Stimulated activated CD4-positive, alpha-beta T cell treated with anti-CD3 and anti-CD28 coated beads, TNF-alpha, amount 100 ng/mL, for 1 hour (primary cell): ENCODE data around the gene CEACAM16.
"Not testable (repeated sequence)": the region's sequence is repeated elsewhere in the genome, so short reads cannot be mapped to it uniquely, and the experiment has no call there.

ENCODE experiments used
- DNase-seq, 3 donors: peaks; one replicate each; pipeline ENCODE4 v3.0.0-alpha.2; 2020; ENCODE audit warnings: low read depth in 3 of 3, low spot score in 1 of 3

CEACAM16 gene

DNA sequence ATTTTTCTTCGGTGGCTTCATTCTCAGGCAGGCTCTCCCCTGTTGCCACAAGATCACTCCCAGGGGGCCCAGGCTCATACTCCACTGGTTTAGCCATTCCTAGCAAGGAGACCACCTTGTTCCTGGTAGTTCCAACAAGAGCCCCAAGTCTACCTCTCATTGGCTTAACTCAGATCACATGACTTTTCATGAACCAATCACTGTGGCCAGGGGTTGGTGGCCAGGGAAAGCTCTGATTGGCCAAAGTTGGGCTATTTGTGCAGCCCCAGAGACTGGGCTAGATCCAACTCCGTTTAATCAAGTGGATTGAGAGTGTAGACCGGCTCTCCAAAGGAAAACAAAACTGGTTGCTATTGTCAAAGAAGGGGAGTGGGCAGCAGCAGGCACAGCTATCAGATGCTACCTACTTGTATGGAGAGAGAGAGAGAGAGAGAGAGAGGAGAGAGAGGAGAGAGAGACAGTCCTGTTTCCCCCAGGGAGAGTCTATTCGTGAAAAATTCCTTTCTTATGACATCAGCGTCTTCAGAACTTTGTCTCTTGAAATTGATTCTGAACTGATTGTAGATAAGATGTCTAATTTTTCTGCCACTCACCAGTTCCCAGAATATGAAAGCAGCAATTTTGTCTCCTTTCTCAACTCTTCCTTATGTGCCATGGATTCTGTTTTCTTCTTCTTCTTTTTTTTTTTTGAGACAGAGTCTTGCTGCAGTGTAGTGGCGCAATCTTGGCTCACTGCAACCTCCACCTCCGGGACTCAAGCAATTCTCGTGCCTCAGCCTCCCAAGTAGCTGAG, 21.7 kb upstream of the CEACAM16 start:
- no peak for DNase-seq

- no peak for DNase-seq
Measured at GRCh38 chr19:44680536-44680935, 18.4 kb upstream of the CEACAM16 start.

DNA sequence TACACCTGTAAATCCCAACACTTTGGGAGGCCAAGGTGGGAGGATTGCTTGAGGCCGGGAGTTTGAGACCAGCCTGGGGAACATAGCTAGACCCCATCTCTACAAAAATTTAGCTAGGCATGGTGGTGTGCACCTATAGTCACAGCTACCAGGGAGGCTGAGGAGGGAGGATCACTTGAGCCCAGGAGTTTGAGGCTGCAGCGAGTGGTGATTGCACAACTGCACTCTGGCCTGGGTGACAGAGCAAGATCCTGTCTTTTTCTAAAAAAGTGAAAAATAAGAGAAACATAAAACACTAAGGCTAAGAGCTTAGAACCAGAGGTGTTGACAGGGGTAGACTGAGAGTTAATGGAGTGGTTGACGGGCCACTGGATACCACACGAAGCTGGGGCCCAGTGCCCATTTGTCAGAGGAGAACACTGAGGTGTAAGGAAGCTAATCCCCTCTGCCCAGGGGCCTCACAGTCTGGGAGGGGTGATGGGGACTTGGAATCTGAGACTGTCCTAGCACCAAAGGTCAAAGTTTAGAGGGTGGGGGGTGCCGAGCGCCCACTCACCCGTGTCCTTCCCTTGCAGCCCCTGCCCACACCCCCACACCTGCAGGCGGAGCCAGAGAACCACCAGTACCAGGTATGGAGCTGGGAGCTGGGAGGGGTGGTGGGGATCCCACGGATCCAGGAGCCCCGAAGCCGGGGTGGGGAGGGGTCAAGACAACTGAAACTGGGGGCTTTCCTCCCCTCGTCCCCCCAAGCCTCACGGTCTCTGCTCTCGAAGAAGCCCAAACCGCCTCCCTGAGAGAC, 16.8 kb upstream of the CEACAM16 start:
- DNase-seq: no peak

DNA sequence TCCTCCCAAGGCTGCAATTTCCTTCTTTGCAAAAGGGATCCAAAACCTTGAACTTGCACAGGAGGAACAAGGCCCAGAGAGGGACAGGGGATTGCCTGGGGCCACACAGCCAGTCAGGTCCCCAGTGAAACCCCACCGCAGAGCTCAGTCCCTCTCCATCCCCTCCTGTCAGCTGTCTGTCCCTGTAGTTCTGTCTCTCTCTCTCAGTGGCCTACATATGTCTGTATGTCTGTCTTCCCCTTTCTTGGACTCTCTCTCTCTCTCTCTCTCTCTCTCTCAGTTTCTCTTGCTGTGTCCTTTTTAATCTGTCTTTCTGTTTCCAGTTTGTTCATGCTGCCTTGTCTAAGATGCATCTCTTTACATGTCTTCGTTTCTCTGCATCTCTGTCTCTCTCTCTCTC, 16.1 kb upstream of the CEACAM16 start:
- no peak for DNase-seq

DNA sequence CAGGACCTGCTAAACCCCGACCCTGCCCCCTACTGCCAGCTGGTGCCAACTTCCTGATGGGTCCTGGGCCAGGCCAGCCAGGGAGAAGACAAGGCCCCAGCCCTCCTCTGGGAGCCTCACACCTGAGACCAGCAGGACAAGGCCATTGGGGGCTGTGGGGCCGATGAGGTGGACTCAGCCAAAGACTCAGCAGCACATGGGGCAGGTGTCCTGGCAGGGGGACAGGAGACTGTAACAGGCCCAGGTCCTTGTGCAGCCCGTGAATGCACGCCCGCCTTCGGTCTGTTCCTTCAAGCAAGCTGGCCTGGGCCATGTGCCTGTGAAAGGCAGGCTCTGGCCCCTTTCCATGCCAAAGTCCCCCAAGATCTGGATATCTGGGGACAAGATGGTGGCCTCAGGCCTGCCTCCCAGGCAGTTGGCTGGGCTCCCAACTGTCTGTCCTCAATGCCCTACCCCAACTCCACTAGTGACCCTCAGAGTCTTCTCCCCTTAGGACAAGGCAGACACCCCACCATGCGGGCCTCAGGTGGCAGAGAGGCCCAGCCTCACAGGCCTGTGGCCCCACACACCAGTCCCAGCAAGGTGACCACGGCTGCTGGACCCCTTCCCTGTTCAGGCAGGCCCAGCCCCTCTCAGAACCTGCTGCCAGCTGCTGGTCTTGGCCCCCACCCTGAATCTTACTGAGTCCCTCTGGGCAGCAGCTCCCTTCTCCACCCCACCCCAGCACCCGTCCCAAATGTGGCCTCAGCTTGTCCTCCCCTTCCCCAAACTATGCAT, 15.3 kb upstream of the CEACAM16 start:
- no peak for DNase-seq

DNA sequence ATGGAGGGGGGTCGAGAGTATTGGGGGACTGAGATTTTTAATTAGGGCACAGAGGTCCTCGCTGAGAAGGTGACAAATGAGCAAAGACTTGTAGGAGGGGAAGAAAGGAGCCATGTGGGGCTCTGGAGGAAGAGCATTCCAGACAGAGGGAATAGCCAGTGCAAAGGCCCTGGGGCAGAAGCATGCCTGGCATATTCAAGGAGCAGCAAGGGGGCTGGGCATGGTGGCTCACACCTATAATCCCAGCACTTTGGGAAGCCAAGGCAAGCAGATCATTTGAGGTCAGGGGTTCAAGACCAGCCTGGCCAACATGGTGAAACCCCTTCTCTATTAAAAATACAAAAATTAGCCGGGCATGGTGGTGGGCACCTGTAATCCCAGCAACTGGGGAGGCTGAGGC, 14.6 kb upstream of the CEACAM16 start:
- DNase-seq: not testable (repeated sequence)

- DNase-seq: no peak
Measured at GRCh38 chr19:44684892-44685863, 13.8 kb upstream of the CEACAM16 start.

GRCh38 chr19:44685877-44686276, 13.1 kb upstream of the CEACAM16 start:
- no peak for DNase-seq

- DNase-seq: no peak
Measured at GRCh38 chr19:44686896-44687295, 12.1 kb upstream of the CEACAM16 start.

DNA sequence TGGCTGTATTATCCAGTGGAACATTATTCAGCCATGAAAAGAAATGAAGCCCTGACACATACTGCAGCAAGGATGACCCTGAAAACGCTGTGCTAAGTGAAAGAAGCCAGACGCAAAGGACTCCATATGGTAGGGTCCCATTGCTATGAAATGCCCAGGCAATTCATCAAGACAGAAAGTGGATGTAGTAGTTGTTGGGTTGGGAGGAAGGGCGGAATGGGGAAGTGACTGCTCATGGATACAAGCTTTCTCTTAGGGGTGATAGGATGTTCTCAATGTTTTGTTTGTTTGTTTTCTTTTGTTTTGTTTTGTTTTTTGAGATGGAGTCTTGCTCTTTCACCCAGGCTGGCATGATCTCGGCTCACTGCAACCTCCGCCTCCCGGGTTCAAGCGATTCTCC, 11.1 kb upstream of the CEACAM16 start:
- no peak for DNase-seq

DNA sequence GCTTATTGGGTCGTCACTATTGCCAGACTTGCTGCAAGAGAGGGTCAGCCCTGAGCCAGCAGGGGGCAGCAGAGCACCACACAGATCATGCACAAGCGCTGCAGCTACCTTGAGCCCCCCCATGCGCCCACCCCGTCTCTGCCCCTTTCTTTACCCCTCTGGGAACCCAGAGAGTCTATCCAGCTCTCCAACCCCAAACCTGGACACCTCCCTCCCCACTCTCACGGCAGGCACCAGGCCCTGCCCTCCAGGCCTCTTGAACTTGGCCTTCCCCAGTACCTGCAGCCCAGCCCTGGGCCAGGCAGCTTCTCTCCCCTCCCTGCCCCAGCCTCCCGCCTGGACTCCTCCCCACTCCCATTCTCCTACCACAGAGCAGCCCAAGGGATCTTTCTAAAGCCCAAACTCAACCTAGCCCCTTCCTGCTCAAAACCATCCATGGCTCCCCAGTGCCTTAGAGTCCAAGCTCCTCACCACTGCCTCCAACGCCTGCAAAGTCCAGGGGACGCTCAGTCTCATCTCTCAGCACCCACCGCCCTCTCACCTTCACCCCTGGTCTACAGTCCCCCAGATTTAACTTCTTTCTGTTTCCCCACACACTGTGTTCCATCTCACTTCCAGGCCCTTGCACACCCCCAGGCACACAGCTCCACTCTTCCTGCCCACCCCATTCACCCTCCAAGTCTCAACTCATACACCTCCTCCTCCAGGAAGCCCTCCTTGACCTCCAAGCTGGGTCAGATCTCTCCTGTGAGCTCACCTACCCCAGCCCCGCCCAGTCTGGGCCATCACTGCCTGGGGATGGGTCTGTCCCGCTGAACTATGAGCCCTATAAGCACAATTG, 9.4 kb upstream of the CEACAM16 start:
- peak; percentile 44 to 77 (median 60) for DNase-seq

DNA sequence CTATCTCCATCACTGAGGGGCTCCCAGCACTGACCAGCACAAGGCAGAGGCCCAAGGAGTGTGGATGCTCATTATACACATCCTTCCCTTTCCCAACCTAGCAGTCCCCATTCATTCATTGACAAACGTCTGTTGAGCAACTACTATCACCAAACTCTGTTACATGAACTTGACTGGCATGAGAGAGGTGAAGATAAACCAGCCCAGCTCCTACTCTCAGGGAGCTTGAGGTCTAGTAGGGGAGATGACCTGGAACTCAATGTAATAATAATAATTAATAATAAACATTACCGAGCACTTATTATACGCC, 8.9 kb upstream of the CEACAM16 start:
- no peak for DNase-seq

GRCh38 chr19:44692379-44692721, 6.6 kb upstream of the CEACAM16 start:
- DNase-seq: no peak

DNA sequence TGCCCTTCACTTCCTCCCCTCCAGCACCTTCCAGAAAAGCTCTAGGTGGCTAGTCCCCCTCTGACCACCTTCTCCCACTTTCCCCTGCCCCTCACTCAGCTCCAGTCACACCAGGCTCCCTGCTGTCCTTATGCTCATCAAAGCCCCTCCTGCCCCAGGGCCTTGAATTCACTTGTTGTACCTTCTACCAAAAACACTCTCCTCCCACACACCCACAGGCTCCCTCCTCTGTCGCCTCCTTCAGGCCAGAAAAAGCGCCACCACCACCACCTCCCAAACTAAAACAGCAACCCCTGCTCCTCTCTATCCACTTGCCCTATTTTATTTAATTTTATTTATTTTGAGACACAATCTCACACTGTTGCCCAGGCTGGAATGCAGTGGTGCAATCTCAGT, 4.8 kb upstream of the CEACAM16 start:
- no peak for DNase-seq

- no peak for DNase-seq
Measured at GRCh38 chr19:44696939-44697669, 1.8 kb upstream of the CEACAM16 start.

DNA sequence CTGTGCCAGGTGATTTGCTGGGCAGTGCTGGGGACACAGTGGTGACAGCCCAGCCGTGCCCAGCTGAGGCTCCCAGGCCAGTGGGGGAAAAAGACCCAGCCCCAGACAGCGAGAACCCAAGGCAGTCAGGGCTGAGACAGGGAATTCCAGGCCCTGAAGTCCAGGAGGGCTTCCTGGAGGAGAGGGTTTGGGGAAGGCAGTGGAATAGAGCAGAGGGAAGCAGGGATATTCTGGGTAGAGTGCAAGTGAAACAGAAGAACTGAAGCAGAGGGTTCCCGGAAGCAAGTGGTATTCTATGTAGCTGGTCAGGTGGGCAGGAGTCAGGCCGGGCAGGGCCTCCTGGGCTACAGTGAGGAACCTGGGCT, 1.3 kb upstream of the CEACAM16 start:
- DNase-seq: no peak

DNA sequence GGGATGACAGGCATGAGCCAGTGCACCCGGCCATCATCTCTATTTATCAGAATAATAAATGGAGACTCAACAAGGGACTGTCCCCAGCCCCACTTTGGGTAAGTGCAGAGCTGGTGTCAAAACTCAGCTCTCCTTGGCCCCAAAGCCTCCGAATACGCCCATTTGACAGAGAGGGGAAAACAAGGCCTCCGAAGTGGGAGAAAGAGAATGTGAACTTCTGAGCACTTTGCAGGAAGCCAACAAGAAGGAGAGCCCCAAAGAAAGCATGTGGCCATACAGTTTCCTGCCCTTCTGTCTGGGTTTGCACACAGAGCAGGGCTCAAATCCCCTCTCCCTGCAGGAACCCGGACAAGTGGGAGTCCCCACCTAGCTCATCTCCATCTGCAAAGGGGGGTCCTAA, 1.6 kb downstream of the CEACAM16 start:
- DNase-seq: no peak

- DNase-seq: no peak
Measured at GRCh38 chr19:44701228-44701627, 2.3 kb downstream of the CEACAM16 start.

DNA sequence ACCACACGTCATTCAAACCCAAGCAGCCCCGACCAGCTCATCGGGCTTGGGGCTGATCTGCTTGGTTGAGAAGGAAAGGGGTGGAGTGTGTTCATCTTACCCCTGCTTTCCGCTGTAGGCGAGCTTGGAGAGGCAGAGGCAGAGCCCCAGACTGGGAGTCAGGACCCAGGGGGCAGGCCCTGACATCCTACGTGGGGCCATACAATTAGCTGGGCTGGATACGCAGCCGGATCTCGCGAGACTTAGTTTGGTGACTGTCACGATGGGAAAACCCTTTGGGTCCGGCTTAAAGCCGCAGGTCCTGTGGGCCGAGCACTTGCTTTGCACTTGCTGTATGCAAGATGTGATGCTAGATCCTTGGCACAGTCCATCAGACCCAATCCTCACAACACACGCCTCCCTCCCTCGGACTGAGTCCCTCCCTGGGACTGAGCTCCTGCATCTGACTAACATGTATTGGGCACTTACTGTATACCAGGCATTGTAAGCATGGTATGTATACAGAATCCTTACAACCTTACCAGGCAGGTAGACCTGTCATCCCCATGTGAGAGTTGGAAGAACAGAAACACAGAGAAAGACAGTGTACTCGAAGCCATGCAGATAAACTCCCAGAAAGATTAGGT, 3.7 kb downstream of the CEACAM16 start:
- DNase-seq: no peak
